PFSK-1 (cell line): Measurements from ENCODE around the gene OPN1SW.

Experiments
- FOXP2 ChIP-seq: optimal IDR thresholded peaks from 2 replicates; pipeline ENCODE3; 2011; ENCODE audit warnings: borderline replicate concordance, control low read depth, inconsistent platforms; ENCODE audit not compliant: insufficient read depth; ENCODE audit errors: extremely low read length, extremely low read depth
- POLR2AphosphoS5 ChIP-seq: IDR thresholded peaks from 2 replicates; pipeline ENCODE4 v1.6.1; 2012; ENCODE audit warnings: low read depth, mild to moderate bottlenecking, control low read depth, low read length, moderate library complexity
- SIN3A ChIP-seq: IDR thresholded peaks from 2 replicates; pipeline ENCODE4 v1.6.1; 2012; ENCODE audit warnings: mild to moderate bottlenecking, low read length, moderate library complexity, borderline replicate concordance; ENCODE audit not compliant: insufficient read depth
- TAF1 ChIP-seq: IDR thresholded peaks from 2 replicates; pipeline ENCODE4 v1.6.1; 2012; ENCODE audit warnings: low read length, control low read depth, borderline replicate concordance; ENCODE audit not compliant: insufficient read depth
- TF ChIP-seq, protein P1 (sequence below), 2 experiments: IDR thresholded peaks; 2 replicates each; pipeline versions ENCODE4 v1.6.1 to v1.8.0; 2011 to 2012; ENCODE audit warnings: low read depth in 2 of 2, low read length in 2 of 2, control low read depth in 1 of 2, inconsistent platforms in 1 of 2, mild to moderate bottlenecking in 1 of 2, moderate library complexity in 1 of 2; ENCODE audit not compliant: insufficient read depth in 1 of 2

DNA sequence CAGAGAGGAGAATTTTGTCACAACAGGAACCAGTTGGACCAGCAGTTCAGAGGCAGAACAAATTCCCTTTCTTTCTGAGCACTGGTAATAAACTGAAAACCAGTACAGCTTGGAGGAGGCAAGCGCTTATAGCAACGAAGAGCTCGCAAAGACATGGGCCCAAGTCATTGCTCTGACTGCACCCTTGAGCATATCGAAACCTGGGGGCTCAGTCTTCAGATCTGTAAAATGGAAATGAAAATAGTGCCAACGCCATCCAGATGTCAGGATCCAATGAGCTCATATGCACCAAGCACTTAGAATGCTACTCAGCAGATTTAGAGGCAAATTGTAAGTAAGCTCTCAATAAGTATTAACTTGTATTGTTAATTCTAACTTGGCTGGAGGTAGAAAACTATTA is 50.9 kb downstream of the OPN1SW start:
- no peak for TF ChIP-seq FOXP2
- no peak for TF ChIP-seq SIN3A
- no peak for TF ChIP-seq POLR2AphosphoS5
- TF ChIP-seq, protein P1, sequence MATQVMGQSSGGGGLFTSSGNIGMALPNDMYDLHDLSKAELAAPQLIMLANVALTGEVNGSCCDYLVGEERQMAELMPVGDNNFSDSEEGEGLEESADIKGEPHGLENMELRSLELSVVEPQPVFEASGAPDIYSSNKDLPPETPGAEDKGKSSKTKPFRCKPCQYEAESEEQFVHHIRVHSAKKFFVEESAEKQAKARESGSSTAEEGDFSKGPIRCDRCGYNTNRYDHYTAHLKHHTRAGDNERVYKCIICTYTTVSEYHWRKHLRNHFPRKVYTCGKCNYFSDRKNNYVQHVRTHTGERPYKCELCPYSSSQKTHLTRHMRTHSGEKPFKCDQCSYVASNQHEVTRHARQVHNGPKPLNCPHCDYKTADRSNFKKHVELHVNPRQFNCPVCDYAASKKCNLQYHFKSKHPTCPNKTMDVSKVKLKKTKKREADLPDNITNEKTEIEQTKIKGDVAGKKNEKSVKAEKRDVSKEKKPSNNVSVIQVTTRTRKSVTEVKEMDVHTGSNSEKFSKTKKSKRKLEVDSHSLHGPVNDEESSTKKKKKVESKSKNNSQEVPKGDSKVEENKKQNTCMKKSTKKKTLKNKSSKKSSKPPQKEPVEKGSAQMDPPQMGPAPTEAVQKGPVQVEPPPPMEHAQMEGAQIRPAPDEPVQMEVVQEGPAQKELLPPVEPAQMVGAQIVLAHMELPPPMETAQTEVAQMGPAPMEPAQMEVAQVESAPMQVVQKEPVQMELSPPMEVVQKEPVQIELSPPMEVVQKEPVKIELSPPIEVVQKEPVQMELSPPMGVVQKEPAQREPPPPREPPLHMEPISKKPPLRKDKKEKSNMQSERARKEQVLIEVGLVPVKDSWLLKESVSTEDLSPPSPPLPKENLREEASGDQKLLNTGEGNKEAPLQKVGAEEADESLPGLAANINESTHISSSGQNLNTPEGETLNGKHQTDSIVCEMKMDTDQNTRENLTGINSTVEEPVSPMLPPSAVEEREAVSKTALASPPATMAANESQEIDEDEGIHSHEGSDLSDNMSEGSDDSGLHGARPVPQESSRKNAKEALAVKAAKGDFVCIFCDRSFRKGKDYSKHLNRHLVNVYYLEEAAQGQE (IDR thresholded peaks at IDR 0.05; ENCODE audit: insufficient read depth in 1 of 2, low read depth in 2 of 2, low read length in 2 of 2): no peak
- no peak for TF ChIP-seq TAF1
